HG02870 (cell line): ENCODE measurements around the gene CSF2.
A peak's percentile ranks its signal among the peaks of the same experiment; 100 is the strongest.

ENCODE experiments used
- ATAC-seq: cut with Tn5 transposase; IDR thresholded peaks from one replicate; pipeline ENCODE4 v1.9.1; 2021; ENCODE audit warnings: mild to moderate bottlenecking, moderate library complexity; ENCODE audit not compliant: unreplicated experiment

CSF2 gene

DNA sequence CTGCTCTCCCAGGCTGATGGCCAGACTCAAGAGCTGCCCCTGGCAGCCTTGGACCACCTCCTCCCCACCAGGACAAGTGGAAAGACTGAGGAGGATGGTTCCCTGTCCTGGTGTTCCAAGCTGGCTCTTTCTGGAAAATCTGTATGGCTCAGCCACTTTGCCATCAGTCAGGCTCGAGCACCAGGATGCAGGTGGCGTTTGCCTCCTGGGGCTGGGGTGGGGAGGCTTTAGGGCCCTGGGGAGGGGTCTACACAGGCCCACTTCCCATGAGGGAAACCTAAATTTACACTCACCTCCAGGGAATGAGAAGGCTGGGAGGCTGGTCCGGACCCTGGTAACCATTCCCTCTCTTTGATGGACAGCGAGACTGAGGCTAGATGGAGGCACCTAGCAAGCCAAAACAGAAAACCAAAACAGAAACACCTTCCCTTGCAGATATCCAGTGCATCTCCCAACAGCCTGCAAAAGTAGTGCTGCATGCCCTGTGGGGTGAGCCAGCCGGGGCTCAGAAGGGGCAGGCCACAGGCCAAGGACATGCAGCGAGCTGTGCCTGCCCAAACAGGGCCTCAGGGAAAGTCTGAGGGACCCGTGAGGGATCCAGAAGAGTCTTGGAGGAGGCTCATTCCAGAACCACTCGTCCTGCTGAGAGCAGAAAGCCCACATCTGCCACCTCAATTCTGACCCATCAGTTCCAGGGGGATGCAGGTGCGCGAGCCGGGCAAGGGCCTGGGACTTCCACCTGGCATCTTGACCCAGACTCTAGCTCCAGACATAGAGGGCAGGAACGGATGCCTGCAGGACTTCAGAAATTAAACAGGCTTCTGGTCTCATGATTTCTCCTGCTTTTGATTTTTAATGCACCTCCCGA lies 5.4 kb upstream of the CSF2 start:
- ATAC-seq: no peak

- ATAC-seq: no peak
These were observed 4.0 kb upstream of the CSF2 start for GRCh38 chr5:132069561-132069960.

DNA sequence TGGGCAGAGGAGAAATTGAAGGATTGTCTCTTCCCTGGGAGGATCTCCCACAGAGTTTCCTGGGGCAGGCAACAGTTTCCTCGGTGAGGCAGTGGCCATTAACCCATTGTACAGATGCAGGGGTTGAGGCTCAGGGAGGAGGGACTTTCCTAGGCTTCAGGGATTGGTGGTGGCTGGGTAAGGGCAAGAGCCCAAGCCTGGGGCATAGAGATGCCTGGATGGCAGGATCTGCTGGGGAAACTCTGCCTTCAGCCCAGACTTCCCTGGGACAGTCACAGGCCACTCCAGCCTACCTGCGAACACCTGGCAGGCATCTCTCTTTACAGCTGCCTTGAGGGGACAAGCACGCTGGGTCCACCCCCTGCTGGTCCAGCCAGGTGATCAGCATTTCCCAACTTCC lies 3.6 kb upstream of the CSF2 start:
- no peak for ATAC-seq

DNA sequence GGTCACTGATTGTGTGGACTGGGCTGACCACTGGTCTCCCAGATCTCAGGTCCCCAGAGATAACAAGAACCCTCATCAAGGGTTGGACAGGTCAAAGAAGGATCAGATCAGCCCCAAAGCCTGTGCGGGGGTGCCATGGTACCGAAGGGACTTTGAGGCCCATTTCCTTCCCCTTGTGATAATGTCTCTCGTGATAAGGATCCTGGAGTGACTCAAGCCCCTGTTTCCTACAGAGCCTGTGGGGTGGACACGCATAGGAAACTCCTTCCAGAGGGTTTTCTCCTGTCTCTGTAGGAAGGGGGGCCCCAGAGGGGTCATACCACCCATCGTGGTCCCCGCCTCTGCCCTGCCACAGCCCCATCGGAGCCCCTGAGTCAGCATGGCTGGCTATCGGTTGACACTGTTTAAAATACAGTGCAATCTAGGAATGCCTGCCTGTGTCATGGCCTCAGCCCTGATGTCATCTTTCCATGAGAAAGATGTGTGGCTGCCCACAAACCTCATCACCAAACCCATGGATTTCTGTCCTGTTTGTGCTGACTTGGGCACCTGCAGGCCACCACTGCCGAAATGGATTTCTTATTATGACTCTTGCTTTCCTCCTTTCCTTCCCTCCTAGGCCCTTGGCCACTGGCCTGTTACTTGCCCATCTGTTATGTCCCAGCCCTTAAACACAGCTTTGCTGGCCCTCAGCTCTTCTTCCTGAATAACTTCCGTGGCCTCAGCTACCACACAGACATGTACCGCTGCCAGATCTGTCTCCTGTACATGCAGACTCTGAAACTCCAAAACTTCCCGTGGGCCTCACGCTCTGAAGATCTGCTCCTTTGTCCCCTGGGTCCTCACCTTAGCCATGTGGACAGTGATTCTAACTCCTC lies 2.9 kb upstream of the CSF2 start:
- ATAC-seq: no peak

GRCh38 chr5:132071338-132071707 lies 2.3 kb upstream of the CSF2 start:
- no peak for ATAC-seq

DNA sequence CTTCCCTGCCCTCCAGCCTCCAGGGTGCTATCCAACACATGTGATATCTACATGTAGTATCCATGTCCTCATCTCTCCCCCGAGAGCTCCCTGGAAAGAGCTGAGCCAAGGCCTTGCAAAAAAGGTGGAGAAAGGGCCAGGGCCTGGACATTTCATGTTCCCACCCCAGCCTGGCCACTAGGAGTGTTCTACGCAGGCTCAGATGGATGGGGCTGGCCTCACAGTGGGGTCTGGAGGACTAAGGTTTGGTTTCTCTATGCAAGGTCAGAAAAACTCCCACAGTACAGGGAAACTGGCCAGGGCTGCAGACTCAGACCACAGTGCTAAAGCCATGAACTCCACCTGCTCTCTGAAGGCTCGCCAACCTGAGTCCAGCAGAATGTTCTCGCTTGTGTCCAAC lies 1.5 kb upstream of the CSF2 start:
- no peak for ATAC-seq

DNA sequence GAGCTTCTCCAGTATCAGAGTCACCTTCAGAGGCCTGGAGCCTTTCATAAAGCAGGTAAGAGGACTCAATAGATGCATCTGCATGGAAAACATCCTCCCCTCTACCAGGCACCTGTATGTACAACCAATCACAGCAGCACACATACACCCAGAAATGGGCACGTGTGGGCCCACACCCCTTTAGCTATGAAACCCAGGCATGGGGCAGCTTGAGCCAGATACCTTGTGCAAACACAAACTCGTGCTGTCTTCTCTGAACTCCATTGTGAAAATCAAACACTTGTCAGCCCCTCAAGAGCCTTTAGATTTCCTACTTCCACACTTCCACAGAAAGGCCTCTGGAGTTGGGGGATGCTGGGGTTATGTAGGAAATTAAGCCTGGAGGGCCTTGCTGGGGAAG lies 1.1 kb upstream of the CSF2 start:
- no peak for ATAC-seq

GRCh38 chr5:132074091-132074771 lies 642 bp downstream of the CSF2 start:
- ATAC-seq: no peak

GRCh38 chr5:132074772-132075718 lies 1.5 kb downstream of the CSF2 start:
- ATAC-seq: no peak

GRCh38 chr5:132075719-132076077 lies 2.1 kb downstream of the CSF2 start:
- ATAC-seq: no peak

- no peak for ATAC-seq
These were observed 2.7 kb downstream of the CSF2 start for GRCh38 chr5:132076202-132076830.

DNA sequence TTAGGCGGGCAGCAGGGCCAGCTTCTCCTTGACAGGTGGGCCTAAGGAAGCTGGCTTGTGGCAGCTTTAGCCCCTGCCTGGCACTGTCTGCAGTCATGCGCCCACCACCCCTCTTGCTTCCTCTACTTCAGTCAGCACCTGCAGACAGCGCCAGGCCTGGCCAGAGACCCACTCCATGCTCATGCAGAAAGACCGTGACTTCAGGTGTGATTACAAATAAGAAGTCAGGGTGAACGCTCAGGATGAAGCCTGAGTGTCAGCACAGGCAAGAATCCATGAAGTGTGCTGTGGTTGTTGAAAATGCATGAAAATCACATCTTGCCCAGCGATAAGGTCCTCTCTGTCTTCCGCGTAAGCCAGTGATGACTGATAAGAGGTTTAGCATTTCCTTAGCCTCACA lies 3.4 kb downstream of the CSF2 start:
- ATAC-seq: no peak

- no peak for ATAC-seq
These were observed 5.5 kb downstream of the CSF2 start for GRCh38 chr5:132079081-132079480.

DNA sequence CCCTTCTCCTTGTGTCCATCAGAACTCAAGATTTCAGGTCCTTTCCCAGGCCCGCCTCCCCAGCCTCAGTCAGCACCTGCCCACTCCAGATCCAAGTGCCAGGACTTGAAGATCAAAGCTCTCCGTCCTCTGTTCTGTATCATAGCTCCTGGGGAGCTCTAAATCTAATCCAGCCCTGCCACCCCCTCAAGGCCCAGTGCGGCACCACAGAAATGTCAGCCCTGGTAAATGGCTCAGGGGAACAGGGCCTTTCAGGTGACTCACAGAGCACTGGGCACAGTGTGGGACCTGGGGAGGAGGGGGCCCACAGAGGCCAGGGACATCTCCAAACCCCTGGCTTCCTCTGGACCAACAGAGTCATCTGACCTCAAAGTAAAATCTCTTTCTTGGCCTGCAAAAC lies 6.0 kb downstream of the CSF2 start:
- ATAC-seq: no peak

DNA sequence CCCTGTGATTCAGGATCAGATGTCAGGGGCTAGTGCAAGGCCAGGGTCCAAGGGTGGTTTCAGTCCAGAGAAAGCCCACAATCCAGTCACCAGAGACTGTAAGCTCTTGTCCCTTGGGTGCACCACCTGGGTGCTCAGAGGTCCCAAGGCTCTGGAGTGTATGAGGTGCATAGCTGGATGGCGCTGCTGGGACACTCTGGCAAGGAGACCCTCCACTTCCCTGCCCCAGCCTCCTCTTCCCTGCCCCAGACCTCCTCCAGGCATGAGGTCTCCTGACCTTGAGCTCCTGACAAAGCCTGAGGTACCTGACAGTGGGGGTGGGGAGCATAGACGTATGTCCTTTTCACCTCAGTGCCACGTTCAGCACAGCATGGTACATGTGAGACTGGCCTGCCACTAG lies 7.0 kb downstream of the CSF2 start:
- ATAC-seq: no peak

- ATAC-seq: no peak
These were observed 7.9 kb downstream of the CSF2 start for GRCh38 chr5:132081458-132081857.

DNA sequence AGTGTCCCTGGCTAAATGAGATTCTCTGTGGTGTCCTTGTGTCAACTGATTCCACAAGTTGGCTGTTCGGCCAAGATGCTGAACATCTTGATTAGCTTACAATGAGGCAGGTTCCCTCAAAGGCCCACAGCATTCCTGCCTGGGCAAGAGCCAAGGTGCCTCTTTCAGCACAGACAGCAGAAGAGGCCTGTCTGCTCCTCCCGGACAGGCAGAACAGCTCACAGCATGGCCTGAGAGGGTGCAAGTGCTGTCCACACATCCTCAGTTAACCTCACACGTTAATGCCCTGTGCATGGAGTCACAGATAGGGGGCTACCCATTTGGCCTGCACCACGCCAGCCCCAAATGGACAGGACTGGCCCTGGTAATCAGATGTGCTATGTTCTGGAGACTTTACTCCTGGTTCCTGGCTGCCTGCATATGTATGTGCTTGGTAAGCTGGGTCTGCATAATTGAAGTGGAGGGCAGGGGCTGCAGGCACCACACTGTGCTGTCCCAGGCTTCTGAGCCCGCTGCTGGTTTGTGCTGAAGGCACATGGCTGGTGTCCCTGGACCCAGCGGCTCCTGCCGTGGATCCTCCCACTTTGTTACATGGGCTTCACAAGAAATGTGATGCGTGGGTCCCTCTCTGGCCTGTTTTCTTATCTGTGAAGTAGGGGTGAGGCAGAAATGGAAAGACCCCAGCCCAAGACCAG lies 8.9 kb downstream of the CSF2 start:
- ATAC-seq: no peak

- peak; percentile 46 for ATAC-seq
These were observed 9.6 kb downstream of the CSF2 start for GRCh38 chr5:132083071-132083678.

DNA sequence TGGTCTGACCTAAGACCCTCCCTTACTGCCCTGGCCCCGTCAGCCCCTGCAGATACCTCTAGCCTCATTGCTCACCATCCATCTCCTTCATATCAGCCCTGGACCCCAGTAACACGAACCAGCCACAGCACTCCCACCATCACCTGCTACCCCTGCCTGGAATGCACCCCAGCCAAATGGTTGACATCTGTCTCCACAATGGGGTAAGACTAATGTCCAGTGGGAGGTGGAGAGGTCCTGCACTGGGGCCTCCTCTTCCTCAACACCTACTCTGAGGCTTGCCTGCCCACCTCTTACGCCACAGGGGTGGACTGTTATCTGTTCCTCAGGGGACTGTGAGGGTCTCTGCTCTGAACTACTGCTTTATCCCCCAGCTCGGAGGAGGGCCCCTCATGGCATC lies 12.1 kb downstream of the CSF2 start:
- no peak for ATAC-seq
